Lower leg skin (tissue), 3 donors: ENCODE results near the gene ENOX1.

Experiments used
- POLR2A ChIP-seq, 2 donors: fragments of 450-650 bp; IDR thresholded peaks; one replicate each; pipeline ENCODE4 v1.6.1; 2016 to 2017; ENCODE audit warnings: antibody characterized with exemption in 2 of 2, mild to moderate bottlenecking in 1 of 2, moderate library complexity in 1 of 2
- TF ChIP-seq, protein P1 (sequence below), 3 donors: fragments of 450-650 bp; IDR thresholded peaks; one replicate each; pipeline ENCODE4 v1.5.1; 2016; ENCODE audit warnings: antibody characterized with exemption in 3 of 3, mild to moderate bottlenecking in 3 of 3, moderate library complexity in 2 of 3

- TF ChIP-seq, protein P1, sequence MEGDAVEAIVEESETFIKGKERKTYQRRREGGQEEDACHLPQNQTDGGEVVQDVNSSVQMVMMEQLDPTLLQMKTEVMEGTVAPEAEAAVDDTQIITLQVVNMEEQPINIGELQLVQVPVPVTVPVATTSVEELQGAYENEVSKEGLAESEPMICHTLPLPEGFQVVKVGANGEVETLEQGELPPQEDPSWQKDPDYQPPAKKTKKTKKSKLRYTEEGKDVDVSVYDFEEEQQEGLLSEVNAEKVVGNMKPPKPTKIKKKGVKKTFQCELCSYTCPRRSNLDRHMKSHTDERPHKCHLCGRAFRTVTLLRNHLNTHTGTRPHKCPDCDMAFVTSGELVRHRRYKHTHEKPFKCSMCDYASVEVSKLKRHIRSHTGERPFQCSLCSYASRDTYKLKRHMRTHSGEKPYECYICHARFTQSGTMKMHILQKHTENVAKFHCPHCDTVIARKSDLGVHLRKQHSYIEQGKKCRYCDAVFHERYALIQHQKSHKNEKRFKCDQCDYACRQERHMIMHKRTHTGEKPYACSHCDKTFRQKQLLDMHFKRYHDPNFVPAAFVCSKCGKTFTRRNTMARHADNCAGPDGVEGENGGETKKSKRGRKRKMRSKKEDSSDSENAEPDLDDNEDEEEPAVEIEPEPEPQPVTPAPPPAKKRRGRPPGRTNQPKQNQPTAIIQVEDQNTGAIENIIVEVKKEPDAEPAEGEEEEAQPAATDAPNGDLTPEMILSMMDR (IDR thresholded peaks at IDR 0.05), result no peak
- no peak for TF ChIP-seq POLR2A (IDR thresholded peaks at IDR 0.05)
These were observed 586.5 kb downstream of the ENOX1 start for GRCh38 chr13:43200307-43200706.
